Measurements from ENCODE around the gene GLI3.

The GLI3 gene

DNA sequence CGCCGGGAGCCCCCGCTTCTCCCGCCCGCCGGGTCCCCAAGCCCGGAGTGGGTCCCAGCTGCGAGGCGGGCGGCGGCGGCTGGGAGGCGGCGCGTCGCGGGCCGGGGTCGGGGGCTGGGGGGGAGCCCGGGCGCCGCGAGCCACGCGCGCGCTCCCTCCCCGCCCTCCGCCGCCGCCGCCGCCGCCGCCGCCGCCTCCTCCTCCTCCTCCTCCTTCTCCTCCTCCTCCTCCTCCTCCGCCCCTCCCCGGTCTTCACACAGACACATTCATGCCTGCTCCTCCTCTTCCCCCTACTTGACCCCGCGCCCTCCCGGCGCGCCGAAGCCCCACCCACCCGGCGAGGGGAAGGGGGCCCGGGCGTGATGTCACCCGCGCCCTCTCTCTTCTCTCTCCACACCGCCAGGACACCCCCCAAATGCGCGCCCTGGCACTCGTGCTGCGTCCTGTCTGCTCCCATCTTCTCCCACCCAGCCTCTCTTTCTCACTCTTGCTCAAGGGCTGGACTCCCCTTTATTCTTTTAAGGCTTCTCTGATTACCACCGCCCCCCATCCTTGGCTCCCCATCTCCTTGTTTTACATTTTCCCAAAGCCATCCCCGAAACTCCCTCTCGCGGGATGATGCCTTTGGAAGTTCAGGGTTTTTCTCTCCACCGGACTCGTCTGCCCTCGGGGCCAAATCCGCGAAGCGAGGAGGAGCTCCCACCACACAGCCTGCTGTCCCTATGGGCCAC is 967 bp upstream of the GLI3 start:
- TF ChIP-seq, protein P1, sequence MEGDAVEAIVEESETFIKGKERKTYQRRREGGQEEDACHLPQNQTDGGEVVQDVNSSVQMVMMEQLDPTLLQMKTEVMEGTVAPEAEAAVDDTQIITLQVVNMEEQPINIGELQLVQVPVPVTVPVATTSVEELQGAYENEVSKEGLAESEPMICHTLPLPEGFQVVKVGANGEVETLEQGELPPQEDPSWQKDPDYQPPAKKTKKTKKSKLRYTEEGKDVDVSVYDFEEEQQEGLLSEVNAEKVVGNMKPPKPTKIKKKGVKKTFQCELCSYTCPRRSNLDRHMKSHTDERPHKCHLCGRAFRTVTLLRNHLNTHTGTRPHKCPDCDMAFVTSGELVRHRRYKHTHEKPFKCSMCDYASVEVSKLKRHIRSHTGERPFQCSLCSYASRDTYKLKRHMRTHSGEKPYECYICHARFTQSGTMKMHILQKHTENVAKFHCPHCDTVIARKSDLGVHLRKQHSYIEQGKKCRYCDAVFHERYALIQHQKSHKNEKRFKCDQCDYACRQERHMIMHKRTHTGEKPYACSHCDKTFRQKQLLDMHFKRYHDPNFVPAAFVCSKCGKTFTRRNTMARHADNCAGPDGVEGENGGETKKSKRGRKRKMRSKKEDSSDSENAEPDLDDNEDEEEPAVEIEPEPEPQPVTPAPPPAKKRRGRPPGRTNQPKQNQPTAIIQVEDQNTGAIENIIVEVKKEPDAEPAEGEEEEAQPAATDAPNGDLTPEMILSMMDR (IDR thresholded peaks at IDR 0.05; ENCODE audit: low read depth, low read length, missing control alignments) = no peak
- DNase-seq (ENCODE audit: low read depth) = no peak
- peak overlapping the region; percentile 72 for H3K4me3 ChIP-seq (ENCODE audit: low read depth, low read length)

DNA sequence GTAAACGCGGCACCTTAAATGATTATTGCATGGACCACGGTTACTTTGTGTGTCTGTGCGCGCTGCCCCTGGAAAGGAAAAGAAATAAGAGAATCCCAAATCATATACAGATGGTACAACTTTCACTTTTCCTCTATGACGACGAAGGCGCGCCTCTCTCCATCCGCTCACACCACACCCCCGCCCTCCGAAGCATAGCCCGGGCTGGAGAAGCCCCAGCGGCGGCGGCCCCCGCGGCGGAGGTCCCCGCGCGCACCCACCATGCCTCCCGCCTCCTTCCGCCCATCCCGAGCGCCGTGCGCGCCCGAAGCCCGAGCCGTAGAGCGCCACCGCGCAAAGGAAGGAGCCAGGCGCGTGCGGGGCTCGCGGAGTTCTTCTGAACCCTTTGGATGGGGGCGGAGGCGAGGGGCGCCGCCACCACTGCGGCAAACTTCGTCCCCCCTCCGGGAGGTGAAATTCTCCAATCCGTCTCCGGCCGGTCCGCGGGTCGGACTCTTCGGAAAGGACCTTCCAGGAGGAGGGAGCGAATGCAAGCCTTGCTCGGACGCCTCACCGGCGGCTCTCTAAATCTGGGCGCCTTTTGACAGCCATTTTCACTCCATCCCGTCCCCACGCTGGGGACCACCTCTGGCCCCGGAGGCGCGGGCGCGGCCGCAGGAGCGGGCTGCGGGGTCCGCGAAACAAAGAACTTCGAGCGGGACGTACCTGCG is 588 bp downstream of the GLI3 start:
- H3K4me3 ChIP-seq (ENCODE audit: low read depth, low read length) = peak overlapping the region; percentile 72
- TF ChIP-seq, protein P1 (IDR thresholded peaks at IDR 0.05; ENCODE audit: low read depth, low read length, missing control alignments) = no peak
- no peak for DNase-seq (ENCODE audit: low read depth)

DNA sequence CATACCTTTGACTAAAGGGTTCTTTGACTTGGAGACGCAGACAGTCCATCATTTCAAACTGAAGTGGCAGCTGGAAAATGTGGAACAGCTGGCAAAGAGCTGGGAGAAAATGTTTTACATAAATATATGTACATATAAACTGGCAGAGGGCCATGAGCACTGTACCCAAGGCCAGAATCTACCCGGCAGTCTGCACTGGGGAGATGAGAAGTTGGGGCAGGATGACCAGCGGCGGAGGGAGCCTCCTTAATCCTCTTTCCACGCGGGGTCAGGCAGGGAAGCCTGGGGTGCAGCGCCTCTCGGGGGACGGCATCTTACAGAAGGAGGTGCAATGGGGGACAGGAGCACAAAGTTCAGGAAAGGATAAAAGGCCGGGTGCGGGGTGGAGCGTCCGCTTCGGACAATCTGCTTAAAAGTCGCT is 1.3 kb downstream of the GLI3 start:
- no peak for DNase-seq (ENCODE audit: low read depth)
- H3K4me3 ChIP-seq (ENCODE audit: low read depth, low read length) = no peak overlapping the region
- TF ChIP-seq, protein P1 (IDR thresholded peaks at IDR 0.05; ENCODE audit: low read depth, low read length, missing control alignments) = no peak

DNA sequence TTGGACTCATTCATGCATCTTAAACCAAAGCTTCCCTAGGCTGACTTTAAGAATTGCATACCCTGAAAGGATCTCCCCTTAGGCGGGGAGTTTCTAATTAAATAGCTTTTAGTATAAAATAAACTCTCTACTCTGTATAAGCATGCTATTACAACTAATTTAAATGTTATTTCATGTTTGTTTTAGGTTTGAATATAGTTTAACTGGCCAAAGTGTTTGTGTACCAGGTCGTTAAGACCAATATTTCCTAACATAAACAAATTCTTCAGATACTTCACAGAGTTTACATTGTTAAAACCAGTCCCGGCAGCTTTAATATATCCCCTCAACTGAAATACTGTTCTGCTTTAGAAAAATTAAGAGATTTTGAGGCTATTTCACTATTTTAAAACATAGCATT is 2.3 kb downstream of the GLI3 start:
- H3K4me3 ChIP-seq (ENCODE audit: low read depth, low read length) = no peak overlapping the region
- DNase-seq (ENCODE audit: low read depth) = no peak
- TF ChIP-seq, protein P1 (IDR thresholded peaks at IDR 0.05; ENCODE audit: low read depth, low read length, missing control alignments) = no peak

DNA sequence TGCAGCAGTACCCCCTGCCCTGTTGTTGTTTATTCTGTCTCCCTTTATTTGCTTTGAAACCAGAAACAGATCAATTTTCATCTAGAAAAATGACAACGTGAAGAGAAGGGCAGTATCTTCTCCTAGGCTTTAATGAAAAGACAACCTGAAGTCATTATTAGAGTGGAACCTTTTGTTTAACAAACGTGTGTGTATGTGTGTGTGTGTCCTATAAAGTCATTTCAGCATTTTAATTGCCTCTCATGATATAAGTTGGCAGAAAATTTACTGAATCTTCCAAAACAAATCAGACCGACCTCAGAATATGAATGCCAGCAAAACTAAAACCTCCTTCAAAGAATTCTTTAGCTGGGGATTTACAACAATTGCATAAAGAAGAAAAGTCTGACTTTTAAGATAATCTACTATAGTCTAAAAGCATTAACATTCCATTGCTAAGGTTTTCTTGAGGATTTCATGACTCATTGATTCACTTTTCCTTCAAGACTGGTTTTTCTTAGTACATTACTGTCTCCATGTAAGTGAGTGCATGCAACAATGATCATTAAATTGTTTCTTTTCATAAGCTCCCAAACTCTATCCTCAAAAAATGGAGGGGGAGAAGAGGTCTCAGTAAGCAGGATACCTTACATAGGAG is 3.2 kb downstream of the GLI3 start:
- DNase-seq (ENCODE audit: low read depth) = no peak
- TF ChIP-seq, protein P1 (IDR thresholded peaks at IDR 0.05; ENCODE audit: low read depth, low read length, missing control alignments) = no peak
- H3K4me3 ChIP-seq (ENCODE audit: low read depth, low read length) = no peak overlapping the region

DNA sequence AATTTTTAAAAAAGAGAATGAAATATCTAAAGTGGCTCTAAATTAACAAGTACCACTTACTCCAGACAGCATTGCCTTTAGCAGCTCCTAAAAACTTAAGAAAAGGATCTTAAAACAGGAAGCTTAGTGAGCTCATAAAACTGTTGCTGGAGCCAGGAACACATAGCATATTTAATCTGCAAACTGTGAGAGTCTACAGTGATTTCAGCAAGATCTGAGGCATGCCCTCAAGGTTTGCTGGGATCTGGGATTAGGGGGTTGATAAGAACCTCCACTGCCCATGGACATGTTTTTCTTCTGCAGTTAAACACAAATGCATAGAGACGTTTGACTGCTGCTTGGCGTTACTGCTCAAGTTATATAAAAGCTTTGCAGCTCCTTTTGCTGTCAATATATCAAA is 3.8 kb downstream of the GLI3 start:
- no peak overlapping the region for H3K4me3 ChIP-seq (ENCODE audit: low read depth, low read length)
- TF ChIP-seq, protein P1 (IDR thresholded peaks at IDR 0.05; ENCODE audit: low read depth, low read length, missing control alignments) = no peak
- no peak for DNase-seq (ENCODE audit: low read depth)

Measured in GM12864 (cell line).